ENCODE data around the gene STYXL1.

The STYXL1 gene

GRCh38 chr7:75966190-75966961 is 81.4 kb downstream of the STYXL1 start:
- H3K4me3 ChIP-seq (ENCODE audit: severe bottlenecking) = no peak overlapping the region
- DNase-seq (ENCODE audit: low spot score) = no peak
- no peaks in the 10 kb centered on the region for H3K27me3 ChIP-seq (ENCODE audit: insufficient read depth, poor library complexity, severe bottlenecking)
- H3K4me1 ChIP-seq (ENCODE audit: insufficient read depth, poor library complexity, severe bottlenecking) = no peaks in the 10 kb centered on the region
- ATAC-seq (ENCODE audit: low read depth) = no peak
- H3K36me3 ChIP-seq (ENCODE audit: low read depth) = no peaks in the 10 kb centered on the region
- TF ChIP-seq, protein P1, sequence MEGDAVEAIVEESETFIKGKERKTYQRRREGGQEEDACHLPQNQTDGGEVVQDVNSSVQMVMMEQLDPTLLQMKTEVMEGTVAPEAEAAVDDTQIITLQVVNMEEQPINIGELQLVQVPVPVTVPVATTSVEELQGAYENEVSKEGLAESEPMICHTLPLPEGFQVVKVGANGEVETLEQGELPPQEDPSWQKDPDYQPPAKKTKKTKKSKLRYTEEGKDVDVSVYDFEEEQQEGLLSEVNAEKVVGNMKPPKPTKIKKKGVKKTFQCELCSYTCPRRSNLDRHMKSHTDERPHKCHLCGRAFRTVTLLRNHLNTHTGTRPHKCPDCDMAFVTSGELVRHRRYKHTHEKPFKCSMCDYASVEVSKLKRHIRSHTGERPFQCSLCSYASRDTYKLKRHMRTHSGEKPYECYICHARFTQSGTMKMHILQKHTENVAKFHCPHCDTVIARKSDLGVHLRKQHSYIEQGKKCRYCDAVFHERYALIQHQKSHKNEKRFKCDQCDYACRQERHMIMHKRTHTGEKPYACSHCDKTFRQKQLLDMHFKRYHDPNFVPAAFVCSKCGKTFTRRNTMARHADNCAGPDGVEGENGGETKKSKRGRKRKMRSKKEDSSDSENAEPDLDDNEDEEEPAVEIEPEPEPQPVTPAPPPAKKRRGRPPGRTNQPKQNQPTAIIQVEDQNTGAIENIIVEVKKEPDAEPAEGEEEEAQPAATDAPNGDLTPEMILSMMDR (IDR thresholded peaks at IDR 0.05; ENCODE audit: poor library complexity, severe bottlenecking) = no peak
- H3K27ac ChIP-seq (ENCODE audit: poor library complexity, severe bottlenecking) = no peak overlapping the region
- no peaks in the 10 kb centered on the region for H3K9me3 ChIP-seq (ENCODE audit: severe bottlenecking)

DNA sequence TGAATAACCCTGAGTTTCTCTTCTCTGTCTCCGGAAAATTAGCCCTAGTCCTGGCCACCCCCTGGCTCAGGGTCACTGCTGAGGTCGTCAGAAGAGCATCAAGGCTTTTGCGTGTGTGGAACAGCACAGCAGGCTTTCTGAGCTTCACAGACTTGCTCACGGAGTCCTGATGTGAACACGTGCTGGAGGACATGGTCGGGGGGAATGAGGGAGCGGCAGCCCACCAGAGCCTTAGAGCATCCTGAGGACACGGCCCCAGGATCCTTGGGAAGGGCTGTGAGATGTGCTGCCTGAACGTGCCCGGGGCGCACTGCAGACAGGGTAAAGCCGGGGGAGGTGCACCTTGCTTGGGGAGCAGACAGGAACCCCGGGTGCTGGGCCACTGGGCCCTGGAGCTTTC is 82.2 kb downstream of the STYXL1 start:
- TF ChIP-seq, protein P1 (IDR thresholded peaks at IDR 0.05; ENCODE audit: poor library complexity, severe bottlenecking) = no peak
- no peak overlapping the region for H3K27ac ChIP-seq (ENCODE audit: poor library complexity, severe bottlenecking)
- DNase-seq (ENCODE audit: low spot score) (no peak), ATAC-seq (ENCODE audit: low read depth) (no peak)
- no peaks in the 10 kb centered on the region for H3K27me3 ChIP-seq (ENCODE audit: insufficient read depth, poor library complexity, severe bottlenecking)
- no peak overlapping the region for H3K4me3 ChIP-seq (ENCODE audit: severe bottlenecking)
- no peaks in the 10 kb centered on the region for H3K36me3 ChIP-seq (ENCODE audit: low read depth)
- no peaks in the 10 kb centered on the region for H3K9me3 ChIP-seq (ENCODE audit: severe bottlenecking)
- no peaks in the 10 kb centered on the region for H3K4me1 ChIP-seq (ENCODE audit: insufficient read depth, poor library complexity, severe bottlenecking)

GRCh38 chr7:75963381-75963995 is 84.3 kb downstream of the STYXL1 start:
- no peaks in the 10 kb centered on the region; the same call in 1 of the 2 replicates for H3K36me3 ChIP-seq (ENCODE audit: low read depth)
- no peaks in the 10 kb centered on the region for H3K4me1 ChIP-seq (ENCODE audit: insufficient read depth, poor library complexity, severe bottlenecking)
- no peak overlapping the region for H3K27ac ChIP-seq (ENCODE audit: poor library complexity, severe bottlenecking)
- ATAC-seq (ENCODE audit: low read depth) (no peak), DNase-seq (ENCODE audit: low spot score) (no peak)
- H3K4me3 ChIP-seq (ENCODE audit: severe bottlenecking) = no peak overlapping the region
- H3K9me3 ChIP-seq (ENCODE audit: severe bottlenecking) = no peaks in the 10 kb centered on the region
- TF ChIP-seq, protein P1 (IDR thresholded peaks at IDR 0.05; ENCODE audit: poor library complexity, severe bottlenecking) = no peak
- no peaks in the 10 kb centered on the region for H3K27me3 ChIP-seq (ENCODE audit: insufficient read depth, poor library complexity, severe bottlenecking)

DNA sequence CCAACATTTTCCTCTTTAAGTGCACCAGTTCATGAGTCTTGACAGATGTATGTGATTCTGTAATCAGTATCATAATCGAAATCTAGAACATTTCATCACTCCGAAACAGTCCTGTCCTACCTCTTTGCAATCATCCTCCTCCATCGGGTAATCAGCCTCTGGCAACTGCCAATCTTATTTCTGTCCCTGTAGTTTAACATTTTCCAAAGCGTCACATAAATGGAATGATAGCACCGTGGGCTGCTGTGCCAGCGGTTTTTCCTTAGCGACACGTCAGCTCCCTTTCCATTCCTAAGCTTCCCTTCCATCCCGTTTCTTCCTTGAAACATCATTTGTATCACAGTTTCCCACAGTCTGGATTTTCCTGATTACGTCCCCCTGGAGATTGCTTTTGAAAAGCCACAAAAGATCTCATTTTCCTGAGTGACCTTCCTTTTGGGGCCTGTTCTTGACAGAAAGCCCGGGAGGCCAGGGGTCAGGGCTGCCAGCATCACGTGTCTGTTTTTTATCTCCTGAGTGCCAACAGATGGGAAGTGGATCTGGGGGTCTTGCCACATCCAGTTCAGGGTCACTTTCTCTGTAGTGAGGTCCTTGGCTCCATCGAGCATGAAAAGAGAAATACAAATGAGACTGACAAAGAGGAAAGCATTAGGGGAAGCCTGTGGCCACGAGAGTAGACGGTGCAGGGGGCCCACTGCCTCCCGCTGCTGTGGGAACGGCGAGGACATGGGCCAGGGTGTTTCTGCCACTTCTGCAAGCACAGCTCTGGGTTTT is 85.0 kb downstream of the STYXL1 start:
- Histone ChIP-seq H3K9me3 (ENCODE audit: severe bottlenecking) (no peaks in the 10 kb centered on the region), H3K27ac (ENCODE audit: poor library complexity, severe bottlenecking) (no peak overlapping the region), H3K4me3 (ENCODE audit: severe bottlenecking) (no peak overlapping the region), H3K27me3 (ENCODE audit: insufficient read depth, poor library complexity, severe bottlenecking) (no peaks in the 10 kb centered on the region), H3K4me1 (ENCODE audit: insufficient read depth, poor library complexity, severe bottlenecking) (no peaks in the 10 kb centered on the region), H3K36me3 (ENCODE audit: low read depth) (peaks cover 5% of the 10 kb centered on the region; the same call in 1 of the 2 replicates)
- DNase-seq (ENCODE audit: low spot score) = no peak
- ATAC-seq (ENCODE audit: low read depth) = no peak
- TF ChIP-seq, protein P1 (IDR thresholded peaks at IDR 0.05; ENCODE audit: poor library complexity, severe bottlenecking) = no peak
